Effector memory CD4-positive, alpha-beta T cell (primary cell): ENCODE data around the gene TSGA10.

Source experiments
- DNase-seq, 3 donors: peaks; one replicate each; pipeline ENCODE4 v3.0.0-alpha.2; 2020
- H3K27ac ChIP-seq: 2 replicates; pipeline ENCODE4 v1.7.0; 2013; ENCODE audit warnings: mild to moderate bottlenecking, low read length, moderate library complexity; ENCODE audit not compliant: insufficient read depth, poor library complexity, severe bottlenecking
- H3K27me3 ChIP-seq: replicated peaks from 2 replicates; pipeline ENCODE4 v1.7.0; 2013; ENCODE audit warnings: mild to moderate bottlenecking, low read length; ENCODE audit not compliant: insufficient read depth, control insufficient read depth, poor library complexity, severe bottlenecking
- H3K36me3 ChIP-seq: 2 replicates; pipeline ENCODE4 v1.7.0; 2013; ENCODE audit warnings: mild to moderate bottlenecking, low read length, moderate library complexity; ENCODE audit not compliant: control insufficient read depth, insufficient read depth
- H3K4me1 ChIP-seq: 2 replicates; pipeline ENCODE4 v1.7.0; 2013; ENCODE audit warnings: low read length, mild to moderate bottlenecking; ENCODE audit not compliant: control insufficient read depth, insufficient read depth, poor library complexity, severe bottlenecking
- H3K4me3 ChIP-seq: 2 replicates; pipeline ENCODE4 v1.7.0; 2013; ENCODE audit warnings: low read length, low read depth, mild to moderate bottlenecking; ENCODE audit not compliant: insufficient read depth, poor library complexity, severe bottlenecking
- H3K9me3 ChIP-seq: 2 replicates; pipeline ENCODE4 v1.7.0; 2013; ENCODE audit warnings: mild to moderate bottlenecking, low read length, moderate library complexity; ENCODE audit not compliant: control insufficient read depth

The TSGA10 gene

GRCh38 chr2:99112617-99113016 lies 42.1 kb downstream of the TSGA10 start:
- Histone ChIP-seq H3K4me1 (no peaks in the 10 kb centered on the region), H3K27me3 (no peaks in the 10 kb centered on the region), H3K27ac (no peak overlapping the region), H3K4me3 (no peak overlapping the region), H3K9me3 (no peaks in the 10 kb centered on the region), H3K36me3 (no peaks in the 10 kb centered on the region)
- no peak for DNase-seq

- H3K36me3 ChIP-seq = no peaks in the 10 kb centered on the region
- no peaks in the 10 kb centered on the region for H3K27me3 ChIP-seq
- no peaks in the 10 kb centered on the region for H3K9me3 ChIP-seq
- H3K4me1 ChIP-seq = no peaks in the 10 kb centered on the region
- H3K4me3 ChIP-seq = no peak overlapping the region
- no peak for DNase-seq
- no peak overlapping the region for H3K27ac ChIP-seq
Observed at GRCh38 chr2:99111945-99112344, 42.8 kb downstream of the TSGA10 start.

- no peaks in the 10 kb centered on the region for H3K27me3 ChIP-seq
- no peaks in the 10 kb centered on the region for H3K9me3 ChIP-seq
- no peak overlapping the region for H3K4me3 ChIP-seq
- no peak for DNase-seq
- no peak overlapping the region for H3K27ac ChIP-seq
- no peaks in the 10 kb centered on the region for H3K36me3 ChIP-seq
- no peaks in the 10 kb centered on the region for H3K4me1 ChIP-seq
Observed at GRCh38 chr2:99111236-99111635, 43.5 kb downstream of the TSGA10 start.

- Histone ChIP-seq H3K4me3 (no peak overlapping the region), H3K4me1 (no peaks in the 10 kb centered on the region), H3K27ac (no peak overlapping the region), H3K27me3 (no peaks in the 10 kb centered on the region), H3K9me3 (no peaks in the 10 kb centered on the region), H3K36me3 (no peaks in the 10 kb centered on the region)
- no peak for DNase-seq
Observed at GRCh38 chr2:99106913-99107312, 47.8 kb downstream of the TSGA10 start.

- H3K4me3 ChIP-seq = no peak overlapping the region
- no peak overlapping the region for H3K27ac ChIP-seq
- H3K27me3 ChIP-seq = no peaks in the 10 kb centered on the region
- no peaks in the 10 kb centered on the region for H3K9me3 ChIP-seq
- H3K4me1 ChIP-seq = no peaks in the 10 kb centered on the region
- no peak for DNase-seq
- no peaks in the 10 kb centered on the region for H3K36me3 ChIP-seq
Observed at GRCh38 chr2:99104006-99104405, 50.7 kb downstream of the TSGA10 start.

- no peaks in the 10 kb centered on the region for H3K4me1 ChIP-seq
- H3K9me3 ChIP-seq = no peaks in the 10 kb centered on the region
- H3K4me3 ChIP-seq = no peak overlapping the region
- no peaks in the 10 kb centered on the region for H3K36me3 ChIP-seq
- H3K27me3 ChIP-seq = no peaks in the 10 kb centered on the region
- no peak for DNase-seq
- H3K27ac ChIP-seq = no peak overlapping the region
Observed at GRCh38 chr2:99101697-99102096, 53.0 kb downstream of the TSGA10 start.

- Histone ChIP-seq H3K27me3 (no peaks in the 10 kb centered on the region), H3K9me3 (no peaks in the 10 kb centered on the region), H3K27ac (no peak overlapping the region), H3K4me1 (no peaks in the 10 kb centered on the region), H3K36me3 (no peaks in the 10 kb centered on the region), H3K4me3 (no peak overlapping the region)
- DNase-seq = no peak
Observed at GRCh38 chr2:99096728-99097127, 58.0 kb downstream of the TSGA10 start.

GRCh38 chr2:99088017-99088416 lies 66.7 kb downstream of the TSGA10 start:
- DNase-seq = no peak
- H3K27me3 ChIP-seq = no peaks in the 10 kb centered on the region

GRCh38 chr2:99086385-99086784 lies 68.4 kb downstream of the TSGA10 start:
- DNase-seq = no peak
- no peaks in the 10 kb centered on the region for H3K27me3 ChIP-seq
- H3K4me1 ChIP-seq = no peaks in the 10 kb centered on the region
- no peaks in the 10 kb centered on the region for H3K9me3 ChIP-seq
- H3K27ac ChIP-seq = no peak overlapping the region
- no peaks in the 10 kb centered on the region for H3K36me3 ChIP-seq
- no peak overlapping the region for H3K4me3 ChIP-seq

More at GRCh38 chr2:99088017-99088416, 66.7 kb downstream of the TSGA10 start:
- Histone ChIP-seq H3K36me3 (no peaks in the 10 kb centered on the region), H3K9me3 (no peaks in the 10 kb centered on the region), H3K27ac (no peak overlapping the region), H3K4me3 (no peak overlapping the region), H3K4me1 (no peaks in the 10 kb centered on the region)

GRCh38 chr2:99085421-99085820 lies 69.3 kb downstream of the TSGA10 start:
- H3K27ac ChIP-seq = no peak overlapping the region
- no peaks in the 10 kb centered on the region for H3K27me3 ChIP-seq
- no peaks in the 10 kb centered on the region for H3K4me1 ChIP-seq
- H3K9me3 ChIP-seq = no peaks in the 10 kb centered on the region
- H3K36me3 ChIP-seq = no peaks in the 10 kb centered on the region
- H3K4me3 ChIP-seq = no peak overlapping the region
- no peak for DNase-seq

- DNase-seq = no peak
- Histone ChIP-seq H3K27ac (no peak overlapping the region), H3K9me3 (no peaks in the 10 kb centered on the region), H3K27me3 (no peaks in the 10 kb centered on the region), H3K36me3 (no peaks in the 10 kb centered on the region), H3K4me3 (no peak overlapping the region), H3K4me1 (no peaks in the 10 kb centered on the region)
Observed at GRCh38 chr2:99084256-99084655, 70.5 kb downstream of the TSGA10 start.
